Measurements from ENCODE around the gene RALGPS2. TPM values are rescaled to one million over a fixed set of nuclear protein-coding genes. Genes with fewer than 3 reads are reported as not detected.

The RALGPS2 gene
- total and polyA plus RNA-seq, 2 of the 13 experiments (the other 11 are each of a cell fraction or from before 2014, with no cell fraction given) = 15.6 to 36.0 TPM

DNA sequence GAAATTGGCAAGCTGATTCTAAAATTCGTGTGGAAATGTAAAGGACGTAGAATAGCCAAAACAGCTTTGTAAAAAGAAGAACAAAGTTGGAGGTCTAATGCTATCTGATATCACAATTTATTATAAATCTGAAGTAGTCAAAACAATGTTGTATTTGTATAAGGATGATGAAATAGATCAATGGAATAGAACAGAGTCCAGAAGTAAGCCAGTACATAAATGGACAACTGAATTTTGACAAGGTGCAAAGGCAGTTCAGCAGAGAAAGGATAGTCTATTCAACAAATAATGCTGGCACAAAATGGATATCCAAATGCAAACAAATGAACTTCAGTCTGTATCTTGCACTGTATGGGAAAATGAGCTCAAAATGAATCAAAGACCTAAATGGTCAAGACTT, 20.2 kb downstream of the RALGPS2 start:
- BruUV-seq (replicated peaks) = TSS peak; percentile 12
- Histone ChIP-seq H3K9ac (ENCODE audit: insufficient read depth, low read depth, low read length) (no peak overlapping the region), H3K4me1 (ENCODE audit: insufficient read depth, low read length) (peaks cover 38% of the 10 kb centered on the region), H3K36me3 (replicated peaks in 1 of 2; ENCODE audit: control insufficient read depth in 1 of 2, insufficient read depth in 2 of 2, low read length in 2 of 2) (peaks cover 2 to 14% of the 10 kb centered on the region in 2 experiments; a peak in 2 of 5 replicates), H2AFZ (ENCODE audit: low read length) (no peak overlapping the region), H3K27me3 (ENCODE audit: control insufficient read depth in 1 of 2, insufficient read depth in 2 of 2, low read length in 2 of 2) (no peaks in the 10 kb centered on the region), H3K4me2 (ENCODE audit: low read depth, low read length) (no peak overlapping the region; the same call in 1 of the 2 replicates), H3K79me2 (ENCODE audit: insufficient read depth, low read length) (peaks cover 4% of the 10 kb centered on the region), H3K27ac (ENCODE audit: extremely low read length, insufficient read depth, low read length) (peak overlapping the region; percentile 54), H4K20me1 (ENCODE audit: insufficient read depth, low read length) (no peaks in the 10 kb centered on the region), H3K4me3 (replicated peaks in 1 of 3; ENCODE audit: insufficient read depth in 1 of 3, low read depth in 2 of 3, low read length in 3 of 3) (no peak overlapping the region), H3K9me3 (ENCODE audit: low read length) (0 out of 2 replicates have a peak, but pooled peaks cover 6% of the 10 kb centered on the region)
- POLR2A ChIA-PET = interaction anchor here (1.1 to 2.4 kb wide), 2 partner anchors 19 to 203 kb away, joined by 3 to 7 read pairs; no protein-coding TSS in a partner anchor
- intact Hi-C loops (cut with micrococcal nuclease; ENCODE audit: unreplicated experiment) (no loop called here), in situ Hi-C loops (cut with HindIII; ENCODE audit: extremely low pct_ligation_motif_present, low pct_unique_long_range_greater_than_20kb) (loop anchor here (25.0 kb wide), 1 partner anchor 433 kb away; no protein-coding TSS in a partner anchor)
- DNase-seq (ENCODE audit: low spot score) = peak; percentile 74
- peak; percentile 84 for ATAC-seq
- 75% methylated on average over 2 of the region's 2 CpGs for WGBS (ENCODE audit: low lambda C conversion rate)
- no peak for FAIRE-seq
- CTCF ChIA-PET (ENCODE audit: low intra/inter-chr PET ratio, low total read pairs) = no interaction called here
- TF ChIP-seq, protein P1, sequence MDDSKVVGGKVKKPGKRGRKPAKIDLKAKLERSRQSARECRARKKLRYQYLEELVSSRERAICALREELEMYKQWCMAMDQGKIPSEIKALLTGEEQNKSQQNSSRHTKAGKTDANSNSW (CRISPR knock-in tag; IDR thresholded peaks at IDR 0.05; ENCODE audit: borderline replicate concordance) = no peak
- TF ChIP-seq TOE1 (CRISPR knock-in tag; IDR thresholded peaks at IDR 0.05) (no peak), KLF13 (CRISPR knock-in tag; IDR thresholded peaks at IDR 0.05) (no peak), CEBPB (IDR thresholded peaks at IDR 0.05; ENCODE audit: borderline replicate concordance, low read depth, low read length) (peak; percentile 39; the same call in 1 of the 2 replicates), ZNF333 (CRISPR knock-in tag; IDR thresholded peaks at IDR 0.05; ENCODE audit: borderline replicate concordance) (no peak), NFE2L2 (IDR thresholded peaks at IDR 0.05; ENCODE audit: low read length) (no peak), SOX6 (IDR thresholded peaks at IDR 0.05) (no peak), SOX6 (CRISPR knock-in tag; IDR thresholded peaks at IDR 0.05) (peak; percentile 59; the same call in 1 of the 2 replicates), SALL1 (CRISPR knock-in tag; IDR thresholded peaks at IDR 0.05) (0 out of 2 replicates have a peak, but pooled peaks have one; percentile 11), FOXP1 (IDR thresholded peaks at IDR 0.05) (no peak), FOXP1 (CRISPR knock-in tag; IDR thresholded peaks at IDR 0.05) (peak; percentile 57; the same call in 1 of the 2 replicates), RBM22 (optimal IDR thresholded peaks at IDR 0.05; ENCODE audit: low read length) (no peak), ZNF792 (CRISPR knock-in tag; IDR thresholded peaks at IDR 0.05) (no peak), ZNF143 (CRISPR knock-in tag; IDR thresholded peaks at IDR 0.05) (no peak), LCORL (IDR thresholded peaks at IDR 0.05) (no peak), LCORL (CRISPR knock-in tag; IDR thresholded peaks at IDR 0.05) (peak; percentile 26; the same call in 1 of the 2 replicates), MED13 (CRISPR knock-in tag; IDR thresholded peaks at IDR 0.05) (no peak), ZNF776 (CRISPR knock-in tag; IDR thresholded peaks at IDR 0.05) (no peak), RBM39 (IDR thresholded peaks at IDR 0.05; ENCODE audit: low read depth, low read length, poor library complexity, severe bottlenecking) (no peak), SMYD3 (CRISPR knock-in tag; IDR thresholded peaks at IDR 0.05) (no peak), MTF1 (CRISPR knock-in tag; IDR thresholded peaks at IDR 0.05) (no peak), ZNF619 (CRISPR knock-in tag; IDR thresholded peaks at IDR 0.05) (no peak)
- TF ChIP-seq, protein P2, sequence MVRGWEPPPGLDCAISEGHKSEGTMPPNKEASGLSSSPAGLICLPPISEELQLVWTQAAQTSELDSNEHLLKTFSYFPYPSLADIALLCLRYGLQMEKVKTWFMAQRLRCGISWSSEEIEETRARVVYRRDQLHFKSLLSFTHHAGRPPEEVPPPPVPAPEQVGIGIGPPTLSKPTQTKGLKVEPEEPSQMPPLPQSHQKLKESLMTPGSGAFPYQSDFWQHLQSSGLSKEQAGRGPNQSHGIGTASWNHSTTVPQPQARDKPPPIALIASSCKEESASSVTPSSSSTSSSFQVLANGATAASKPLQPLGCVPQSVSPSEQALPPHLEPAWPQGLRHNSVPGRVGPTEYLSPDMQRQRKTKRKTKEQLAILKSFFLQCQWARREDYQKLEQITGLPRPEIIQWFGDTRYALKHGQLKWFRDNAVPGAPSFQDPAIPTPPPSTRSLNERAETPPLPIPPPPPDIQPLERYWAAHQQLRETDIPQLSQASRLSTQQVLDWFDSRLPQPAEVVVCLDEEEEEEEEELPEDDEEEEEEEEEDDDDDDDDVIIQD (CRISPR knock-in tag; IDR thresholded peaks at IDR 0.05; ENCODE audit: low read depth) = peak; percentile 41; the same call in 1 of the 2 replicates
- TF ChIP-seq, protein P3, sequence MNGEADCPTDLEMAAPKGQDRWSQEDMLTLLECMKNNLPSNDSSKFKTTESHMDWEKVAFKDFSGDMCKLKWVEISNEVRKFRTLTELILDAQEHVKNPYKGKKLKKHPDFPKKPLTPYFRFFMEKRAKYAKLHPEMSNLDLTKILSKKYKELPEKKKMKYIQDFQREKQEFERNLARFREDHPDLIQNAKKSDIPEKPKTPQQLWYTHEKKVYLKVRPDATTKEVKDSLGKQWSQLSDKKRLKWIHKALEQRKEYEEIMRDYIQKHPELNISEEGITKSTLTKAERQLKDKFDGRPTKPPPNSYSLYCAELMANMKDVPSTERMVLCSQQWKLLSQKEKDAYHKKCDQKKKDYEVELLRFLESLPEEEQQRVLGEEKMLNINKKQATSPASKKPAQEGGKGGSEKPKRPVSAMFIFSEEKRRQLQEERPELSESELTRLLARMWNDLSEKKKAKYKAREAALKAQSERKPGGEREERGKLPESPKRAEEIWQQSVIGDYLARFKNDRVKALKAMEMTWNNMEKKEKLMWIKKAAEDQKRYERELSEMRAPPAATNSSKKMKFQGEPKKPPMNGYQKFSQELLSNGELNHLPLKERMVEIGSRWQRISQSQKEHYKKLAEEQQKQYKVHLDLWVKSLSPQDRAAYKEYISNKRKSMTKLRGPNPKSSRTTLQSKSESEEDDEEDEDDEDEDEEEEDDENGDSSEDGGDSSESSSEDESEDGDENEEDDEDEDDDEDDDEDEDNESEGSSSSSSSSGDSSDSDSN (CRISPR knock-in tag; IDR thresholded peaks at IDR 0.05) = no peak

Measured in HepG2 (cell line).